H9 (cell line): ENCODE measurements around the gene PLXNA1. TPM values are rescaled to one million over a fixed set of nuclear protein-coding genes. Genes with fewer than 3 reads are reported as not detected.

Source experiments
- DNase-seq: peaks from one replicate; pipeline ENCODE4 v3.0.0-alpha.2; 2017
- H2AFZ ChIP-seq: one replicate; pipeline ENCODE4 v1.6.1; 2013; ENCODE audit warnings: mild to moderate bottlenecking, low read length, control low read depth, moderate library complexity
- H2AK5ac ChIP-seq: 2 replicates; pipeline ENCODE4 v1.6.1; 2013; ENCODE audit warnings: low read length, control low read depth, mixed read lengths; ENCODE audit not compliant: insufficient read length
- H2BK120ac ChIP-seq: one replicate; pipeline ENCODE4 v1.6.1; 2013; ENCODE audit warnings: low read depth, mild to moderate bottlenecking, low read length, control low read depth, inconsistent platforms; ENCODE audit not compliant: poor library complexity, severe bottlenecking
- H2BK12ac ChIP-seq: 2 replicates; pipeline ENCODE4 v1.6.1; 2013; ENCODE audit warnings: low read length, control low read depth, mixed read lengths, low read depth; ENCODE audit not compliant: insufficient read length
- H2BK15ac ChIP-seq: 2 replicates; pipeline ENCODE4 v1.6.1; 2013; ENCODE audit warnings: low read depth, low read length, control low read depth
- H2BK20ac ChIP-seq: one replicate; pipeline ENCODE4 v1.6.1; 2013; ENCODE audit warnings: low read depth, mild to moderate bottlenecking, low read length, control low read depth, inconsistent platforms; ENCODE audit not compliant: poor library complexity, severe bottlenecking
- H2BK5ac ChIP-seq: 2 replicates; pipeline ENCODE4 v1.6.1; 2013; ENCODE audit warnings: low read length, control low read depth, mixed read lengths; ENCODE audit not compliant: insufficient read length
- H3K14ac ChIP-seq: 2 replicates; pipeline ENCODE4 v1.6.1; 2013; ENCODE audit warnings: low read length, control low read depth; ENCODE audit not compliant: insufficient read depth
- H3K18ac ChIP-seq: 2 replicates; pipeline ENCODE4 v1.6.1; 2013; ENCODE audit warnings: low read depth, mild to moderate bottlenecking, mixed read lengths, low read length, control low read depth; ENCODE audit not compliant: insufficient read length
- H3K23ac ChIP-seq: 2 replicates; pipeline ENCODE4 v1.6.1; 2013; ENCODE audit warnings: low read length, control low read depth, mixed read lengths, low read depth; ENCODE audit not compliant: insufficient read length
- H3K23me2 ChIP-seq: 2 replicates; pipeline ENCODE4 v1.6.1; 2013; ENCODE audit warnings: low read depth, mild to moderate bottlenecking, mixed read lengths, low read length, control low read depth; ENCODE audit not compliant: insufficient read length, poor library complexity, severe bottlenecking
- H3K27ac ChIP-seq: 2 replicates; pipeline ENCODE4 v1.5.1; 2013; ENCODE audit warnings: low read length, control low read depth, mixed read lengths, low read depth; ENCODE audit not compliant: insufficient read length
- H3K27me3 ChIP-seq: 2 replicates; pipeline ENCODE4 v1.6.1; 2013; ENCODE audit warnings: low read length, control low read depth, inconsistent platforms; ENCODE audit not compliant: insufficient read depth
- H3K4ac ChIP-seq: 2 replicates; pipeline ENCODE4 v1.6.1; 2013; ENCODE audit warnings: low read depth, mild to moderate bottlenecking, control low read depth, inconsistent platforms, low read length, moderate library complexity
- H3K4me1 ChIP-seq: 2 replicates; pipeline ENCODE4 v1.6.1; 2013; ENCODE audit warnings: low read length, control low read depth, inconsistent platforms; ENCODE audit not compliant: insufficient read depth
- H3K4me2 ChIP-seq: 2 replicates; pipeline ENCODE4 v1.6.1; 2013; ENCODE audit warnings: low read length, control low read depth, mixed read lengths; ENCODE audit not compliant: insufficient read length, insufficient read depth
- H3K56ac ChIP-seq: 2 replicates; pipeline ENCODE4 v1.6.1; 2013; ENCODE audit warnings: low read depth, mild to moderate bottlenecking, mixed read lengths, low read length, control low read depth; ENCODE audit not compliant: insufficient read length
- H3K79me1 ChIP-seq: 2 replicates; pipeline ENCODE4 v1.6.1; 2013; ENCODE audit warnings: low read depth, mild to moderate bottlenecking, moderate library complexity, low read length, control low read depth, inconsistent platforms; ENCODE audit not compliant: insufficient read depth, poor library complexity, severe bottlenecking
- H3K79me2 ChIP-seq: 2 replicates; pipeline ENCODE4 v1.6.1; 2013; ENCODE audit warnings: low read length, control low read depth, inconsistent platforms; ENCODE audit not compliant: insufficient read depth
- H3K9ac ChIP-seq: 2 replicates; pipeline ENCODE4 v1.6.1; 2013; ENCODE audit warnings: low read length, control low read depth, mixed read lengths; ENCODE audit not compliant: insufficient read length; ENCODE audit errors: extremely low read depth
- H3K9me3 ChIP-seq: one replicate; pipeline ENCODE4 v1.6.1; 2013; ENCODE audit warnings: low read depth, low read length, inconsistent platforms; ENCODE audit not compliant: control insufficient read depth
- H3T11ph ChIP-seq: one replicate; pipeline ENCODE4 v1.6.1; 2013; ENCODE audit warnings: mild to moderate bottlenecking, low read length, control low read depth, inconsistent platforms
- H4K20me1 ChIP-seq: one replicate; pipeline ENCODE4 v1.6.1; 2013; ENCODE audit not compliant: control insufficient read depth, insufficient read length, insufficient read depth
- H4K5ac ChIP-seq: 2 replicates; pipeline ENCODE4 v1.6.1; 2013; ENCODE audit warnings: low read depth, mild to moderate bottlenecking, mixed read lengths, low read length, control low read depth; ENCODE audit not compliant: insufficient read length
- H4K8ac ChIP-seq: replicated peaks from 2 replicates; pipeline ENCODE4 v1.6.1; 2013; ENCODE audit warnings: low read length, control low read depth, mixed read lengths, low read depth; ENCODE audit not compliant: insufficient read length
- H4K91ac ChIP-seq: 2 replicates; pipeline ENCODE4 v1.6.1; 2013; ENCODE audit warnings: low read depth, mild to moderate bottlenecking, moderate library complexity, mixed read lengths, low read length, control low read depth; ENCODE audit not compliant: insufficient read length
- H3K27ac Mint-ChIP-seq, 3 experiments: 2 replicates in 2 of 3; 3 replicates in 1 of 3; pipeline ENCODE4 v1.8.0; 2020 to 2021; ENCODE audit warnings: mixed read lengths in 3 of 3, mild to moderate bottlenecking in 1 of 3, moderate library complexity in 1 of 3
- H3K27me3 Mint-ChIP-seq: 2 replicates; pipeline ENCODE4 v1.8.0; 2021; ENCODE audit warnings: low read depth, mild to moderate bottlenecking, moderate library complexity, mixed read lengths
- H3K36me3 Mint-ChIP-seq, 3 experiments: 2 replicates in 2 of 3; 3 replicates in 1 of 3; pipeline ENCODE4 v1.8.0; 2020 to 2021; ENCODE audit warnings: low read depth in 3 of 3, mixed read lengths in 3 of 3; ENCODE audit not compliant: insufficient read depth in 1 of 3
- H3K4me1 Mint-ChIP-seq, 2 experiments: 2 replicates each; pipeline ENCODE4 v1.8.0; 2020; ENCODE audit warnings: mixed read lengths in 2 of 2
- H3K4me3 Mint-ChIP-seq, 2 experiments: 2 replicates in 1 of 2; 3 replicates in 1 of 2; pipeline ENCODE4 v1.8.0; 2020 to 2021; ENCODE audit warnings: mild to moderate bottlenecking in 2 of 2, mixed read lengths in 2 of 2, moderate library complexity in 1 of 2
- H3K9me3 Mint-ChIP-seq, 2 experiments: 2 replicates in 1 of 2; 3 replicates in 1 of 2; pipeline ENCODE4 v1.8.0; 2020; ENCODE audit warnings: mild to moderate bottlenecking in 2 of 2, mixed read lengths in 2 of 2, moderate library complexity in 1 of 2
- WGBS: extraction: QIAGEN DNeasy Blood & Tissue Kit; methylation state at CpG from one replicate; pipeline ENCODE4 v1.1.7; 2013; ENCODE audit warnings: missing lambda C conversion rate, low lambda C conversion rate, mixed read lengths; ENCODE audit not compliant: insufficient read length; ENCODE audit errors: extremely low coverage; 5-methylcytosine and 5-hydroxymethylcytosine counted together
- total RNA-seq: library from RNA; stranded (reverse); gene quantifications from 2 replicates; pipeline ENCODE4 v1.2.1, GENCODE V29; 2021
- TF ChIP-seq, protein P1 (sequence below): fragments of 200-600 bp; sonication (generic); conservative IDR thresholded peaks from 3 replicates; pipeline ENCODE4 v1.8.0; 2021; ENCODE audit warnings: antibody characterized with exemption, mild to moderate bottlenecking

The PLXNA1 gene
- total RNA-seq, 1 experiment from 2014 or later = 42.1 TPM

DNA sequence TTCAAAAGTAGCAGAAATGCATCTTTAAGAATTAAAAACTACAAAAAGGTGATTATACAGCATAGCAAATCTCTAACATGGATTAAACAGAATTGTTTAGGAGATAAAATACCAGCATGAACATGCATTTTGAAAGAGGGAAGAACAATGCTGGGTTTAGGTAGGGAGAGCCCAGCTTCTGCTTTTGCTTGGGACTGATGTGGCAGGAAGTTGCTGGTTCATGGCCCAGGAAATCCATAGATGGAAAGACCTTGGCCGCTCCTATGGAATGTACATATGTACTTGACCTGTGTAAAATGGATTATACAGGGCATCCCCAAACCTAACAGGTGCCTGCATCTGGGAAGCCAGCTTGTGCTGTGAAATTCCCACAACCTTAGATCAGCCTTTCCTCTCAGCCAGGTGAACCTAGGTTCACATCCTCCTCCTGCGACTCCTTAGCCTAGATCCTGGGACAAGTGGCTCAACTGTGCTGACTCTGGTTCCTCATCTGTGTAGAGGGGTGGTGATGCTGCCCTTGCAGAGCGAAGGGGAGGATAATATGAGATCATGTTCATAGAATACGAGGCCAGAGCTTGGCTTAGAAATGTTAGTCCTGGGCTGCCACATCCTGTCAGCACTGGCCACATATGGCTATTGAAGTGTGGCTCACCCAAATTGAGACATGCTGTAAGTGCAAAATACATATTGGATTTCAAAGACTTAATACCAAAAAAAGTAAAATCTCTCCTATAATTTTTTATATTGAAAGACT is 47.0 kb upstream of the PLXNA1 start:
- H3K56ac ChIP-seq = no peak overlapping the region
- H3K14ac ChIP-seq = no peak overlapping the region
- H4K20me1 ChIP-seq = no peaks in the 10 kb centered on the region
- H4K91ac ChIP-seq = no peak overlapping the region
- no peaks in the 10 kb centered on the region for H3K9me3 ChIP-seq
- no CpG with 5 or more reads among the region's 4 CpGs for WGBS
- peak overlapping the region in 2 of 3 experiments; percentile 28 to 76; a peak in 2 of 7 replicates for H3K27ac Mint-ChIP-seq
- no peak overlapping the region for H3K4ac ChIP-seq
- no peak overlapping the region for H2AK5ac ChIP-seq
- no peaks in the 10 kb centered on the region for H3K27me3 ChIP-seq
- TF ChIP-seq, protein P1, sequence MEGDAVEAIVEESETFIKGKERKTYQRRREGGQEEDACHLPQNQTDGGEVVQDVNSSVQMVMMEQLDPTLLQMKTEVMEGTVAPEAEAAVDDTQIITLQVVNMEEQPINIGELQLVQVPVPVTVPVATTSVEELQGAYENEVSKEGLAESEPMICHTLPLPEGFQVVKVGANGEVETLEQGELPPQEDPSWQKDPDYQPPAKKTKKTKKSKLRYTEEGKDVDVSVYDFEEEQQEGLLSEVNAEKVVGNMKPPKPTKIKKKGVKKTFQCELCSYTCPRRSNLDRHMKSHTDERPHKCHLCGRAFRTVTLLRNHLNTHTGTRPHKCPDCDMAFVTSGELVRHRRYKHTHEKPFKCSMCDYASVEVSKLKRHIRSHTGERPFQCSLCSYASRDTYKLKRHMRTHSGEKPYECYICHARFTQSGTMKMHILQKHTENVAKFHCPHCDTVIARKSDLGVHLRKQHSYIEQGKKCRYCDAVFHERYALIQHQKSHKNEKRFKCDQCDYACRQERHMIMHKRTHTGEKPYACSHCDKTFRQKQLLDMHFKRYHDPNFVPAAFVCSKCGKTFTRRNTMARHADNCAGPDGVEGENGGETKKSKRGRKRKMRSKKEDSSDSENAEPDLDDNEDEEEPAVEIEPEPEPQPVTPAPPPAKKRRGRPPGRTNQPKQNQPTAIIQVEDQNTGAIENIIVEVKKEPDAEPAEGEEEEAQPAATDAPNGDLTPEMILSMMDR = no peak
- no peak overlapping the region for H3K18ac ChIP-seq
- H3K27me3 Mint-ChIP-seq = no peaks in the 10 kb centered on the region
- no peak overlapping the region for H2BK20ac ChIP-seq
- no peak overlapping the region for H4K5ac ChIP-seq
- peaks cover 0 to 4% of the 10 kb centered on the region in 2 experiments; a peak in 2 of 4 replicates for H3K4me1 Mint-ChIP-seq
- no peaks in the 10 kb centered on the region for H3K23me2 ChIP-seq
- no peak overlapping the region for H2AFZ ChIP-seq
- H3K9ac ChIP-seq = no peak overlapping the region
- no peak overlapping the region for H3T11ph ChIP-seq
- no peaks in the 10 kb centered on the region for H3K79me1 ChIP-seq
- H2BK120ac ChIP-seq = no peak overlapping the region
- no peak overlapping the region for H3K4me2 ChIP-seq
- H4K8ac ChIP-seq = no peak overlapping the region
- no peaks in the 10 kb centered on the region for H3K79me2 ChIP-seq
- DNase-seq = no peak
- H3K4me3 Mint-ChIP-seq = no peak overlapping the region
- H3K4me1 ChIP-seq = no peaks in the 10 kb centered on the region
- no peaks in the 10 kb centered on the region for H3K9me3 Mint-ChIP-seq
- no peak overlapping the region for H2BK5ac ChIP-seq
- H3K23ac ChIP-seq = no peak overlapping the region
- no peak overlapping the region for H3K27ac ChIP-seq
- H2BK12ac ChIP-seq = no peak overlapping the region
- no peaks in the 10 kb centered on the region for H3K36me3 Mint-ChIP-seq
- no peak overlapping the region for H2BK15ac ChIP-seq
